Inflammatory macrophage treated with lipopolysaccharide for 1 hour (primary cell): ENCODE results near the gene KRT84.
A peak's percentile ranks its signal among the peaks of the same experiment; 100 is the strongest.

Source experiments
- DNase-seq, 2 donors: peaks; one replicate each; pipeline ENCODE4 v3.0.0-alpha.2; 2020 to 2022

KRT84 gene

GRCh38 chr12:52382854-52383253 lies 2.6 kb downstream of the KRT84 start:
- no peak for DNase-seq

GRCh38 chr12:52381206-52381605 lies 4.2 kb downstream of the KRT84 start:
- DNase-seq, result no peak

GRCh38 chr12:52380271-52380694 lies 5.2 kb downstream of the KRT84 start:
- DNase-seq, result peak; percentile 9 to 23

GRCh38 chr12:52379536-52379935 lies 5.9 kb downstream of the KRT84 start:
- DNase-seq, result no peak

GRCh38 chr12:52378091-52378490 lies 7.4 kb downstream of the KRT84 start:
- no peak for DNase-seq

- DNase-seq, result no peak
Measured at GRCh38 chr12:52377266-52377665, 8.2 kb downstream of the KRT84 start.

- peak; percentile 60 to 81 for DNase-seq
Measured at GRCh38 chr12:52372216-52373154, 13.0 kb downstream of the KRT84 start.

- no peak for DNase-seq
Measured at GRCh38 chr12:52371716-52372115, 13.7 kb downstream of the KRT84 start.

GRCh38 chr12:52370926-52371608 lies 14.4 kb downstream of the KRT84 start:
- DNase-seq, result no peak

- no peak for DNase-seq
Measured at GRCh38 chr12:52369809-52370208, 15.6 kb downstream of the KRT84 start.

GRCh38 chr12:52369211-52369610 lies 16.2 kb downstream of the KRT84 start:
- no peak for DNase-seq

- DNase-seq, result no peak
Measured at GRCh38 chr12:52368508-52368907, 16.9 kb downstream of the KRT84 start.

GRCh38 chr12:52367876-52368275 lies 17.6 kb downstream of the KRT84 start:
- DNase-seq, result no peak

GRCh38 chr12:52366738-52367485 lies 18.5 kb downstream of the KRT84 start, which contains the start of gene KRT85:
Gene KRT85, minus strand, starts transcription at chr12:52367481. Its CDS starts 76 bp downstream, at chr12:52367405.
- no peak for DNase-seq

GRCh38 chr12:52364901-52365489 lies 20.5 kb downstream of the KRT84 start:
- DNase-seq, result no peak

- no peak for DNase-seq
Measured at GRCh38 chr12:52364061-52364460, 21.4 kb downstream of the KRT84 start.

GRCh38 chr12:52363111-52363679 lies 22.3 kb downstream of the KRT84 start:
- DNase-seq, result no peak

- no peak for DNase-seq
Measured at GRCh38 chr12:52362118-52362726, 23.2 kb downstream of the KRT84 start.

GRCh38 chr12:52361553-52361952 lies 23.9 kb downstream of the KRT84 start:
- no peak for DNase-seq

GRCh38 chr12:52360663-52361271 lies 24.7 kb downstream of the KRT84 start:
- no peak for DNase-seq

- no peak for DNase-seq
Measured at GRCh38 chr12:52360106-52360662, 25.3 kb downstream of the KRT84 start.
